ENCODE data around the gene CAMTA2. TPM values are rescaled to one million over a fixed set of nuclear protein-coding genes. Genes with fewer than 3 reads are reported as not detected.

Gene CAMTA2
- total RNA-seq, 4 donors from 2014 or later, result 42.4 to 124 (median 88.7) TPM

GRCh38 chr17:4987767-4988567 is 492 bp upstream of the CAMTA2 start:
- H3K27ac ChIP-seq, result peak overlapping the region; percentile 90 to 98 (median 93)
- no peak for TF ChIP-seq POLR2A (IDR thresholded peaks at IDR 0.05)
- TF ChIP-seq, protein P1, sequence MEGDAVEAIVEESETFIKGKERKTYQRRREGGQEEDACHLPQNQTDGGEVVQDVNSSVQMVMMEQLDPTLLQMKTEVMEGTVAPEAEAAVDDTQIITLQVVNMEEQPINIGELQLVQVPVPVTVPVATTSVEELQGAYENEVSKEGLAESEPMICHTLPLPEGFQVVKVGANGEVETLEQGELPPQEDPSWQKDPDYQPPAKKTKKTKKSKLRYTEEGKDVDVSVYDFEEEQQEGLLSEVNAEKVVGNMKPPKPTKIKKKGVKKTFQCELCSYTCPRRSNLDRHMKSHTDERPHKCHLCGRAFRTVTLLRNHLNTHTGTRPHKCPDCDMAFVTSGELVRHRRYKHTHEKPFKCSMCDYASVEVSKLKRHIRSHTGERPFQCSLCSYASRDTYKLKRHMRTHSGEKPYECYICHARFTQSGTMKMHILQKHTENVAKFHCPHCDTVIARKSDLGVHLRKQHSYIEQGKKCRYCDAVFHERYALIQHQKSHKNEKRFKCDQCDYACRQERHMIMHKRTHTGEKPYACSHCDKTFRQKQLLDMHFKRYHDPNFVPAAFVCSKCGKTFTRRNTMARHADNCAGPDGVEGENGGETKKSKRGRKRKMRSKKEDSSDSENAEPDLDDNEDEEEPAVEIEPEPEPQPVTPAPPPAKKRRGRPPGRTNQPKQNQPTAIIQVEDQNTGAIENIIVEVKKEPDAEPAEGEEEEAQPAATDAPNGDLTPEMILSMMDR (IDR thresholded peaks at IDR 0.05), result no peak
- H3K4me3 ChIP-seq, result peak overlapping the region; percentile 76 to 97 (median 89)
- no peaks in the 10 kb centered on the region for H3K9me3 ChIP-seq
- peaks cover 0 to 25% (median 14%) of the 10 kb centered on the region in 4 donors for H3K4me1 ChIP-seq
- peaks cover 0 to 12% (median 0%) of the 10 kb centered on the region in 3 donors for H3K36me3 ChIP-seq
- H3K27me3 ChIP-seq, result no peaks in the 10 kb centered on the region
- no peak for DNase-seq

DNA sequence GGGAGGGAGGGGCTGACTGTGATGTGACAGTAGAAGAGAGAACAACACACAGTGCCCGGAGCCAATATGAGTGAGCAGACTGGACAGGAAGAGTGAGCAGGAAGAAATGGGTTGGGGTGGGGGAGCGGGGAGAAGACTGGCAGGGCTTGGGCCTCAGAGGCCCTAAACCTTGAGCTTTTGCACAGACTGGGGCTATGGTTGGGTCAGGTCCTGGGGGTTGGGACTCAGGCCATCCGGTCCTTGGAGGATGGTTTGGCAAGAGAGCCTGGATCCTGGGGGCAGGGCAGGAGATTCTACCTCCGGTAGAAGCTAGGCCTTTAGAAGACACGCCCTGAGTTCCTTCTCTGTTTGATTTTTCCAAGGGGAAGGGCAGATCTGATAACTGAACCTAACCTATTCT is 1.1 kb downstream of the CAMTA2 start:
- DNase-seq, result no peak
- Histone ChIP-seq H3K27me3 (no peaks in the 10 kb centered on the region), H3K4me1 (peaks cover 0 to 25% (median 14%) of the 10 kb centered on the region in 4 donors)

DNA sequence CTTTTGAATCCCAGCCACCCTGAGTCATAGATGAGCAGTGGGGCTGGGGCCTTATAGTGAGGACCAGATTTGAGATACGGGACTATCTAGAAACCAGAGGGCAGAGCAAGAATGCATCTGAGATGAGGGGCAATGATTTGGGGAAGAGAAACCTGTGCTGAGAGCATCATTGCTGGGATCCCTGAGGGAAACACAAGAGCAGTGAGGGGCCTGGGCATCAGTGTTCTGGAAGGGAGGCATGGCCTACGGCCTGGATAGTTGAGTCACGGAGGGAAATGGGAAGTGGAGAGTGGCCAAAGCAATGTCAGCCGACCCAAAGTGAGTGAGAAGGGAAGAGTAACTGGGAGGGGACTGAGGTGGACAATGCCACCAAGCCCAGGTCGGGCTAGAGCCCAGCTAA is 5.2 kb downstream of the CAMTA2 start:
- Histone ChIP-seq H3K36me3 (peaks cover 0 to 65% (median 0%) of the 10 kb centered on the region in 3 donors), H3K27me3 (no peaks in the 10 kb centered on the region), H3K4me1 (peaks cover 0 to 23% (median 9%) of the 10 kb centered on the region in 4 donors), H3K9me3 (no peaks in the 10 kb centered on the region), H3K4me3 (no peak overlapping the region), H3K27ac (no peak overlapping the region)
- TF ChIP-seq, protein P1 (IDR thresholded peaks at IDR 0.05), result no peak
- no peak for TF ChIP-seq POLR2A (IDR thresholded peaks at IDR 0.05)
- no peak for DNase-seq

More for the DNA sequence above, 1.1 kb downstream of the CAMTA2 start:
- Histone ChIP-seq H3K4me3 (peak overlapping the region; percentile 76 to 97 (median 89)), H3K27ac (peak overlapping the region; percentile 90 to 98 (median 93)), H3K9me3 (no peaks in the 10 kb centered on the region), H3K36me3 (peaks cover 0 to 27% (median 0%) of the 10 kb centered on the region in 3 donors)
- TF ChIP-seq, protein P1 (IDR thresholded peaks at IDR 0.05), result no peak
- no peak for TF ChIP-seq POLR2A (IDR thresholded peaks at IDR 0.05)

GRCh38 chr17:4980644-4981216 is 6.7 kb downstream of the CAMTA2 start:
- Histone ChIP-seq H3K27me3 (no peaks in the 10 kb centered on the region), H3K9me3 (no peaks in the 10 kb centered on the region), H3K4me3 (no peak overlapping the region), H3K27ac (peak overlapping the region in 1 of 4 donors; percentile 11), H3K4me1 (peaks cover 0 to 11% (median 2%) of the 10 kb centered on the region in 4 donors), H3K36me3 (peaks cover 0 to 76% (median 0%) of the 10 kb centered on the region in 3 donors)
- no peak for TF ChIP-seq POLR2A (IDR thresholded peaks at IDR 0.05)
- TF ChIP-seq, protein P1 (IDR thresholded peaks at IDR 0.05), result peak; percentile 71 to 89 (median 85)
- peak in 1 of 3 donors; percentile 35 for DNase-seq

DNA sequence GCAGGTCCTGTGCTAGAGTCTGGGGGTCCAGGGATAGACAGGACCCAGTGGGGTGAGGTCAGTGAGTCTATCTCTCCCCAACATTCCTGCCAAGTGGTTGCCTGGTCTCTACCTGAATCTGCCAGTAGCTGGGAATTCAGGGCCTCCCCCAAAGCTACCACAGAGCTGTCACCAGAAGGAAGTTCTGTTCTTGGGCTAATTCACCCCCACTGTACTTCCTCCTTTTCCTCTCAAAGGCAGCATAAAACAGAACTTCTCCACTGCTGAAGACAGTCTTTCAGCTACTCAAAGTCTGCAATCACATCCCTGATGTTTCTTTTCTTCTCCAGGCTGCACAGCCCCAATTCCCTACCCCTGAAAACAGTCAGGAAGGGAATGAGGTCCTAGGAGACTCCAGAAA is 8.7 kb downstream of the CAMTA2 start:
- Histone ChIP-seq H3K4me1 (peaks cover 0 to 10% (median 2%) of the 10 kb centered on the region in 4 donors), H3K27ac (peak overlapping the region in 1 of 4 donors; percentile 36), H3K27me3 (no peaks in the 10 kb centered on the region), H3K9me3 (no peaks in the 10 kb centered on the region), H3K36me3 (peaks cover 0 to 74% (median 0%) of the 10 kb centered on the region in 3 donors), H3K4me3 (no peak overlapping the region)
- no peak for DNase-seq
- TF ChIP-seq POLR2A (IDR thresholded peaks at IDR 0.05), result no peak
- TF ChIP-seq, protein P1 (IDR thresholded peaks at IDR 0.05), result no peak

Data from Peyer's patch (tissue), 4 donors.